HCT116 (cell line): ENCODE results near the gene KPRP.

Source experiments
- CEBPB ChIP-seq: IDR thresholded peaks from 2 replicates; pipeline ENCODE4 v1.6.1; 2012; ENCODE audit warnings: low read depth
- EZH2 ChIP-seq: fragments of 200-600 bp; sonication (generic); IDR thresholded peaks from 2 replicates; pipeline ENCODE4 v1.6.1; 2017; ENCODE audit warnings: antibody characterized with exemption, mixed run types
- FOSL1 ChIP-seq: IDR thresholded peaks from 2 replicates; pipeline ENCODE4 v1.6.1; 2012; ENCODE audit warnings: low read depth
- JUND ChIP-seq: IDR thresholded peaks from 2 replicates; pipeline ENCODE4 v1.6.1; 2012
- POLR2A ChIP-seq: IDR thresholded peaks from 2 replicates; pipeline ENCODE4 v1.7.0; 2011; ENCODE audit warnings: borderline replicate concordance; ENCODE audit not compliant: insufficient read depth, insufficient read length; ENCODE audit errors: extremely low read depth
- POLR2AphosphoS5 ChIP-seq: IDR thresholded peaks from 2 replicates; pipeline ENCODE4 v1.6.1; 2011; ENCODE audit warnings: mild to moderate bottlenecking, low read depth, low read length, moderate library complexity
- SP1 ChIP-seq: IDR thresholded peaks from 2 replicates; pipeline ENCODE4 v1.6.1; 2012; ENCODE audit warnings: low read depth
- SRF ChIP-seq: IDR thresholded peaks from 2 replicates; pipeline ENCODE4 v1.6.1; 2012; ENCODE audit warnings: low read depth
- YY1 ChIP-seq: IDR thresholded peaks from 2 replicates; pipeline ENCODE4 v1.6.1; 2011; ENCODE audit warnings: low read length, low read depth, moderate library complexity, mild to moderate bottlenecking; ENCODE audit not compliant: insufficient replicate concordance; ENCODE audit errors: extremely low read depth
- TF ChIP-seq, protein P1 (sequence below), 3 experiments: fragments of 200-600 bp in 1 of 3; sonication (generic) in 1 of 3; IDR thresholded peaks in 2 of 3; conservative IDR thresholded peaks in 1 of 3; 2 replicates each; pipeline ENCODE4 v1.5.1; 2012 to 2017; ENCODE audit warnings: low read depth in 2 of 3, low read length in 2 of 3, antibody characterized with exemption in 1 of 3, borderline replicate concordance in 1 of 3, control low read depth in 1 of 3, mild to moderate bottlenecking in 1 of 3, mixed read lengths in 1 of 3, mixed run types in 1 of 3, moderate library complexity in 1 of 3; ENCODE audit not compliant: insufficient read depth in 1 of 3
- TF ChIP-seq, protein P2 (sequence below): IDR thresholded peaks from 2 replicates; pipeline ENCODE4 v1.6.1; 2012
- TF ChIP-seq, protein P3 (sequence below): IDR thresholded peaks from 2 replicates; pipeline ENCODE4 v1.6.1; 2012

DNA sequence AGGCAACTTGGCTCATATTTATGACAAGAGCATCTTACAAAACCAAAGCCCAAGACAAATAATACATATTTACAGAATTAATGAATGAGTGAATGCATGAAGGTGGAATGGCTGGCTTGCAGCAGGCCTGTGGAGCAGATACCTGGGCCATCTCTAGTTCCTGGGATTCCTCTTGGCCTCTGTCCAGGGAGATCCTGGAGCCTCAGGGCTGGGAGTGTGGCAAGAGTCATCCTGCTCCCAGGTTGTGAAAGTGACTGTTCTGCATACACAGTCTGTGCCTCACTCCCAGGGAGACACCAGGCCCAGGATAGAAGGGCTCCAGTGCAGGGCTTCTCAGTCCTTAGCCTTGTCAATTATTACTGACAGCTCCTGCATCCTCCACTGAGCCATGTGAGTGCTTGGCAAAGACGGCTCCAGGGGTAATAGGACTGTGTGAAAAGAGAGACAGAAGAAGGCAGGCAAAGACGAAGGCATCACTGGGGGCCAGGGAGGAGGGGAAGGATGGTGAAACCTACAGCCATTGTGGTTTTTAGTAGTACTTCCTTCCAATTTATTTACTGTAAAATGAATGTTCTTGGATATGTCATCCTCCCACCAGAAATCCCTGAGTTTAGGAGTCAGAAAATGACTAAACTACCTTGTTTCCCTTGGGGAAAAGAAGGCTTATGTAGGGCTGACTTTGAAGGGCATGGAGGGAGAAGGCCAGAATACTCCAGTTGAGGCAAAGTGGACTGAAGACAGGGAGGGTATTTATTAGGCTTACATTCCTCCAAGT is 14.3 kb upstream of the KPRP start:
- TF ChIP-seq, protein P1, sequence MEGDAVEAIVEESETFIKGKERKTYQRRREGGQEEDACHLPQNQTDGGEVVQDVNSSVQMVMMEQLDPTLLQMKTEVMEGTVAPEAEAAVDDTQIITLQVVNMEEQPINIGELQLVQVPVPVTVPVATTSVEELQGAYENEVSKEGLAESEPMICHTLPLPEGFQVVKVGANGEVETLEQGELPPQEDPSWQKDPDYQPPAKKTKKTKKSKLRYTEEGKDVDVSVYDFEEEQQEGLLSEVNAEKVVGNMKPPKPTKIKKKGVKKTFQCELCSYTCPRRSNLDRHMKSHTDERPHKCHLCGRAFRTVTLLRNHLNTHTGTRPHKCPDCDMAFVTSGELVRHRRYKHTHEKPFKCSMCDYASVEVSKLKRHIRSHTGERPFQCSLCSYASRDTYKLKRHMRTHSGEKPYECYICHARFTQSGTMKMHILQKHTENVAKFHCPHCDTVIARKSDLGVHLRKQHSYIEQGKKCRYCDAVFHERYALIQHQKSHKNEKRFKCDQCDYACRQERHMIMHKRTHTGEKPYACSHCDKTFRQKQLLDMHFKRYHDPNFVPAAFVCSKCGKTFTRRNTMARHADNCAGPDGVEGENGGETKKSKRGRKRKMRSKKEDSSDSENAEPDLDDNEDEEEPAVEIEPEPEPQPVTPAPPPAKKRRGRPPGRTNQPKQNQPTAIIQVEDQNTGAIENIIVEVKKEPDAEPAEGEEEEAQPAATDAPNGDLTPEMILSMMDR (IDR thresholded peaks at IDR 0.05 in 2 of 3, conservative IDR thresholded peaks at IDR 0.05 in 1 of 3; ENCODE audit: borderline replicate concordance in 1 of 3, insufficient read depth in 1 of 3, low read depth in 2 of 3, low read length in 2 of 3) = no peak
- TF ChIP-seq EZH2 (no peak), POLR2A (no peak), JUND (no peak), FOSL1 (no peak), SP1 (no peak), SRF (no peak), YY1 (no peak), CEBPB (no peak), POLR2AphosphoS5 (no peak)
- TF ChIP-seq, protein P2, sequence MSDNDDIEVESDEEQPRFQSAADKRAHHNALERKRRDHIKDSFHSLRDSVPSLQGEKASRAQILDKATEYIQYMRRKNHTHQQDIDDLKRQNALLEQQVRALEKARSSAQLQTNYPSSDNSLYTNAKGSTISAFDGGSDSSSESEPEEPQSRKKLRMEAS = no peak
- TF ChIP-seq, protein P3, sequence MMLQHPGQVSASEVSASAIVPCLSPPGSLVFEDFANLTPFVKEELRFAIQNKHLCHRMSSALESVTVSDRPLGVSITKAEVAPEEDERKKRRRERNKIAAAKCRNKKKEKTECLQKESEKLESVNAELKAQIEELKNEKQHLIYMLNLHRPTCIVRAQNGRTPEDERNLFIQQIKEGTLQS = no peak
